ENCODE data around the gene SMIM5.

DNA sequence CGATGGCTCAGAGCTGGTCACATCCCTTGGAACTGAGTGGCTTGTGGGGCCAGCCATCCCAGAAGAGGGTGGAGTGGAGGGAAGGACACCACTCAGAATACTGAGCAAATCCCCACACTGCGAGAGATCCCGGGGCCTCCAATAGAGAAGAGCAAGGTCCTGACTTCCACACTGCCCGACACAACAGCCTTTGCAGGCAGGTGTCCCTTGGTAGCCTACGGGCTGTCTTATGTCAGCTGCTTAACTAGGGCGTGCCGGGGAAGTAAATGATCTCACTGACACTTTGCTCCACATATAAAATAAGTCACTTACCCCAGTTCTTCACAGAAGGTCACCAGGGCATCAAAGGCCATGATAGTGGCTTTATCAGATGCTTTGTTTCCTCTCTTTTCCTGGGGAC, 17.6 kb downstream of the SMIM5 start:
- no peak for TF ChIP-seq POLR2A (IDR thresholded peaks at IDR 0.05)
- TF ChIP-seq, protein P1, sequence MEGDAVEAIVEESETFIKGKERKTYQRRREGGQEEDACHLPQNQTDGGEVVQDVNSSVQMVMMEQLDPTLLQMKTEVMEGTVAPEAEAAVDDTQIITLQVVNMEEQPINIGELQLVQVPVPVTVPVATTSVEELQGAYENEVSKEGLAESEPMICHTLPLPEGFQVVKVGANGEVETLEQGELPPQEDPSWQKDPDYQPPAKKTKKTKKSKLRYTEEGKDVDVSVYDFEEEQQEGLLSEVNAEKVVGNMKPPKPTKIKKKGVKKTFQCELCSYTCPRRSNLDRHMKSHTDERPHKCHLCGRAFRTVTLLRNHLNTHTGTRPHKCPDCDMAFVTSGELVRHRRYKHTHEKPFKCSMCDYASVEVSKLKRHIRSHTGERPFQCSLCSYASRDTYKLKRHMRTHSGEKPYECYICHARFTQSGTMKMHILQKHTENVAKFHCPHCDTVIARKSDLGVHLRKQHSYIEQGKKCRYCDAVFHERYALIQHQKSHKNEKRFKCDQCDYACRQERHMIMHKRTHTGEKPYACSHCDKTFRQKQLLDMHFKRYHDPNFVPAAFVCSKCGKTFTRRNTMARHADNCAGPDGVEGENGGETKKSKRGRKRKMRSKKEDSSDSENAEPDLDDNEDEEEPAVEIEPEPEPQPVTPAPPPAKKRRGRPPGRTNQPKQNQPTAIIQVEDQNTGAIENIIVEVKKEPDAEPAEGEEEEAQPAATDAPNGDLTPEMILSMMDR (IDR thresholded peaks at IDR 0.05), result no peak
